Right kidney (tissue), 1 donor: Measurements from ENCODE around the gene SCAND1.

ENCODE experiments used
- DNase-seq: peaks from one replicate; pipeline ENCODE4 v3.0.0-alpha.2; 2016

Gene SCAND1

GRCh38 chr20:35908007-35908406, 46.3 kb downstream of the SCAND1 start:
- no peak for DNase-seq

- DNase-seq = no peak
Measured at GRCh38 chr20:35907017-35907701, 47.1 kb downstream of the SCAND1 start.

GRCh38 chr20:35904982-35905663, 49.2 kb downstream of the SCAND1 start:
- no peak for DNase-seq

- DNase-seq = no peak
Measured at GRCh38 chr20:35903843-35904242, 50.5 kb downstream of the SCAND1 start.
